Stimulated activated effector memory CD8-positive, alpha-beta T cell treated with anti-CD3 and anti-CD28 coated beads, Interleukin-12 subunit alpha, Interleukin-12 subunit beta, amount 100 ng/mL, for 72 hours (primary cell): Measurements from ENCODE around the gene BRI3BP.
A peak's percentile ranks its signal among the peaks of the same experiment; 100 is the strongest.
"Not testable (repeated sequence)": the region's sequence is repeated elsewhere in the genome, so short reads cannot be mapped to it uniquely, and the experiment has no call there.

Source experiments
- ATAC-seq: fragments of 150-1000 bp; cut with Tn5 transposase; 2 replicates; pipeline ENCODE4 v1.10.0; 2021
- DNase-seq, 2 donors: peaks; one replicate each; pipeline ENCODE4 v3.0.0; 2021 to 2022; ENCODE audit warnings: low spot score in 2 of 2
- H3K27ac Mint-ChIP-seq: one replicate; pipeline ENCODE4 v1.8.0; 2022; ENCODE audit warnings: mild to moderate bottlenecking, mixed read lengths
- H3K36me3 Mint-ChIP-seq: one replicate; pipeline ENCODE4 v1.8.0; 2022; ENCODE audit warnings: mild to moderate bottlenecking, mixed read lengths
- H3K4me1 Mint-ChIP-seq: one replicate; pipeline ENCODE4 v1.8.0; 2022; ENCODE audit warnings: mixed read lengths
- H3K4me3 Mint-ChIP-seq: one replicate; pipeline ENCODE4 v1.8.0; 2022; ENCODE audit warnings: mild to moderate bottlenecking, mixed read lengths
- H3K9me3 Mint-ChIP-seq: one replicate; pipeline ENCODE4 v1.8.0; 2022; ENCODE audit warnings: mixed read lengths

The BRI3BP gene

DNA sequence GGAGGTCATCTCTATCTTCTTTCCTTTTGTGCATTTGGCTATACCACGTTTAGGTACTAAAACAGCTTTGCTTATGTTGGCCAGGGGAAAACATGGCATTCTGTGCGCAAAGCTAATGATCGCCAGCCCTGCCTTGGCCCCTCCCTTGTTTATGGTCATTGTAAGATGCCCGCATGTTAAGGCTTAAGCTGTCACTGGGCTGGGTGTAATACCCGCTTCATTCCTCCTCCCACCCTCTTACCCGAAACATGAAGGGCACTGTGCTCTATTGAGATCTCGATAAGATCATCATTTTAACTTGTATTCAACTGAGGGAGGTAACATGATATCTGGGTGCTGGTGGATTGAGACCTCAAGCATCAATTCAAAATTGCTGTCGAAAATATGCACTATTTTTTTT, 34.7 kb downstream of the BRI3BP start:
- Mint-ChIP-seq H3K9me3 (no peaks in the 10 kb centered on the region), H3K4me1 (no peaks in the 10 kb centered on the region), H3K4me3 (no peak overlapping the region), H3K27ac (no peak overlapping the region), H3K36me3 (peaks cover 28% of the 10 kb centered on the region)
- ATAC-seq, result no peak
- no peak for DNase-seq

DNA sequence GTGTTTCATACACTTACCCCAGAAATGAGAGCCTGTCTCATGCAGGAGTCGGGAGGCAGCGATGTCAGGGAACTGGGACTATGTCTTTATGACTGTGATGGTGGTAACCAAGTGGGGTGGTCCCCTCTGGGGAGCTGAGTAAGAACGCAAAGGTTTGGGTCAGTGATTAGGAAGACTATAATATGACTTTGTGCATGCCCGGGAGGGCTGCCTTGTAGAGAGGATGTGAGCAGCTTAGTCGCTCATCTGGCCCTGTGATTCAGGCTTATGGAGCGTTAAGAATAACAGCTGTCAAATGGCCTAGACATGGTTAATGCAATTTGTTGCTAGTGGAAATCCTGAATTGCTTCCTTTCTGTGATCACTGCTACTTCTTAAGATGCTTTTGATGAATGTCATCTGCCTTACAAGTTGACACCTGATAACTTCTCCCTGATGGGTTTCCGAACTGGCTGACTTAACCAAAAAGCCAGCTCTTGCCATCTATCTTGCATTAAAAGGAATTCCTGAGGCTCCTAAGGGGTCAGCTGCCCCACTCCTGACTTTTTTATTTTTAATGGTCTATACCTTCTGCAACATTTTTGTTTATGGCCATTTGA, 36.4 kb downstream of the BRI3BP start:
- H3K4me1 Mint-ChIP-seq, result no peaks in the 10 kb centered on the region
- no peak overlapping the region for H3K27ac Mint-ChIP-seq
- peaks cover 1% of the 10 kb centered on the region for H3K9me3 Mint-ChIP-seq

DNA sequence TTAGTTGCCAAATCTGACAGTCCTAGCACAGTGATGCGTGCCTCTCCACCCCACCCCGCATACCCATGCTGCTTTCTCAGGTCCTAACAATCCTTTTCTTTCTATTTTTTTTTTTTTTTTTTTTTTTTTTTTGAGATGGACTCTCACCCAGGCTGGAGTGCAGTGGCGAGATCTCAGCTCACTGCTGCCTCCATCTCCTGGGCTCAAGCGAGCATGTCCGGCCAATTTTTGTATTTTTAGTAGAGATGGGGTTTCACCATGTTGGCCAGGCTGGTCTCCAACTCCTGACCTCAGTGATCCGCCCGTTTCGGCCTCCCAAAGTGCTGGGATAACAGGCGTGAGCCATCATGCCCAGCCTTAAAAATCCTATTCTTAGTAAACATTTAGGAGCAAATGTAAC, 38.0 kb downstream of the BRI3BP start:
- not testable (repeated sequence) for H3K4me3 Mint-ChIP-seq, H3K36me3 Mint-ChIP-seq, H3K4me1 Mint-ChIP-seq, ATAC-seq, DNase-seq, H3K9me3 Mint-ChIP-seq
- peak overlapping the region; percentile 48 for H3K27ac Mint-ChIP-seq

More for the DNA sequence above, 36.4 kb downstream of the BRI3BP start:
- Mint-ChIP-seq H3K36me3 (peaks cover 19% of the 10 kb centered on the region), H3K4me3 (no peak overlapping the region)
- no peak for DNase-seq
- no peak for ATAC-seq

DNA sequence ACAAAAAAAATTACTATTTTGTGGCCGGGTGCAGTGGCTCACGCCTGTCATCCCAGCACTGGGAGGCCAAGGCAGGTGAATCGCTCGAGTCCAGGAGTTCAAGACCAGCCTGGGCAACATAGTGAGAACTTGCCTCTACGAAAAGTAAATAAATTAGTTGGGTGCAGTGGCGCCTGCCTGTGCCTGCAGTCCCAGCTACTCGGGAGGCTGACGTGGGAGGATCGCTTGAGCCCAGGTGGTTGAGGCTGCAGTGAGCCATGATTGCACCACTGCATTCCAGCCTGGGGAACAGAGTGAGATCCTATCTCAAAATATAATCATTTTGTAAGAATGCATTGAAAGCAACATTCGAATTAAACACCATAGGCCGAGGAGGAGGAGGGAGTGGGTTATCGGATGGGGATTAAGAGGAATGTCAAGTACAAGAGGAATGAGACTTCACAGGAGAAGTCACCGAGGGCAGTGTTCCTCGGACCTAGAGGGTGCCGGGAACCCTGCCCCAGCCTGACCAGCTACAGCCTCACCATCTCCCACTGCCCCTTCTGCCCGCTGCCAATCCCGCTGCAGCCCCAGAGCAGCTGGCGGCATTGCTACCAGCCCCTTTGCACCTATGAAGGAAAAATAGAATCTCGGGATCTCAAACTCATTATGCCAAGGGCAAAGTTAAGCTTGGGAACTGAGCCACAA, 39.2 kb downstream of the BRI3BP start:
- peaks cover 5% of the 10 kb centered on the region for H3K36me3 Mint-ChIP-seq
- no peak overlapping the region for H3K4me3 Mint-ChIP-seq
- DNase-seq, result no peak
- H3K27ac Mint-ChIP-seq, result no peak overlapping the region
- H3K4me1 Mint-ChIP-seq, result no peaks in the 10 kb centered on the region
- H3K9me3 Mint-ChIP-seq, result peaks cover 2% of the 10 kb centered on the region
- no peak for ATAC-seq

DNA sequence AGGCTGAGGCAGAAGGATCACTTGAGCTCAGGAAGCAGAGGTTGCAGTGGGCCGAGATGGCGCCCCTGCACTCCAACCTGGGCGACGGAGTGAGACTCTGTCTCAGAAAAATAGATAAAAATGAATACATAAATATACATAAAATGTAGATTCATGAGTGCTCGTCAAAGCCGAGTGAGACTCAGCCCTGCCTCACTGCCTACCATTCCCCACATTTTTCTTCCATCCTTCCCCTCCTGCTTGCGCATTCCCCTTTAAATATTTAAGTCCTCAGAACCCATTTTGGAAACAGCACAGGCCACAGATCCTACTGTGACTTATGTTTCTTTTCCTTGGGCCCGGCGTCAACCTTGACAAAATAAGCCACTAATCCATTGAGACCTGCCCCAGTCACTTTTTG, 39.8 kb downstream of the BRI3BP start:
- Mint-ChIP-seq H3K9me3 (peaks cover 2% of the 10 kb centered on the region), H3K27ac (no peak overlapping the region), H3K4me3 (no peak overlapping the region), H3K4me1 (no peaks in the 10 kb centered on the region), H3K36me3 (peaks cover 5% of the 10 kb centered on the region)
- ATAC-seq, result no peak
- no peak for DNase-seq

DNA sequence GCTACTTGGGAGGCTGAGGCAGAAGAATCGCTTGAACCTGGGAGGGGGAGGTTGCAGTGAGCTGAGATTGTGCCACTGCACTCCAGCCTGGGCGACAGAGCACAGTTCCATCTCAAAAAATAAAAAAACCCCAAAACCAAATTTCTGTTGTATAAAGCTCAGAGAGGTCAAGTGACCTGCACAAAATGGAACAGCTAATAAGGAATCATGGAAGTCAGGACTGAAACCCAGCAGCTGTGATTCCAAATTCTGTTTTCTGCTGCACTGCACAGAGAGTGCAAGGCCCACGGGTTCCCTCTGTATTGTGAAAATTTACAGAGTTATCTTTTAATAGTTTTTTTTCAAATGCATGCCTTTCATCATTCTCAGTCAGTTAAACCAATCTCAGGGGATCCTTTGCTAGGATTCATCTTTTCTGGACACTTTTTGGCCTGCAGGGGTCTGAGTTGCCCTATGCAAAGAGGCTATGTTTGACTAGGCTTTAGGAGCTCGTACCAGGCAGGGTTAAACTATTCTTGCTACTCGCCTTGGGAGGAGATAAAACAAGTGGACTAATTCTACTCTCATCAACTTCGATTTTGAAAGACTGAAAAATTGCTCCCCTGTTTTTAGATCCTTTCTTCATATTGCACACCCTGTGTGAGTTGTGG, 45.7 kb downstream of the BRI3BP start:
- no peak overlapping the region for H3K27ac Mint-ChIP-seq
- no peak for ATAC-seq

DNA sequence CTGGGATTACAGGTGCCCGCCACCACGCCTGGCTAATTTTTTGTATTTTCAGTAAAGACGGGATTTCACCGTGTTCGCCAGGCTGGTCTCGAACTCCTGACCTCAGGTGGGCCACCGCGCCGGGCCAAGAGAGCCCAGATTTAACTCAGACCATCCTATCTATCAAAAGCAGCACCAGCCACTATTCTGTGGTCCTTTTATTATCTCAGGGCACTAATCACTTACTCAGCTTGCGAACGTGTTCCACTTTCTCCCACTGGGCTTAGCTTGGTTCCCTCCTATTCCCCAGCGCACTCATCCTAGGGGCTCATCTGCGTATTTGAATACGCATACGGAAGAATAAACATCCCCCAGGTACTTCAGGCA, 55.6 kb downstream of the BRI3BP start:
- Mint-ChIP-seq H3K9me3 (no peaks in the 10 kb centered on the region), H3K27ac (no peak overlapping the region), H3K36me3 (no peaks in the 10 kb centered on the region), H3K4me3 (peak overlapping the region; percentile 76), H3K4me1 (peaks cover 7% of the 10 kb centered on the region)
- ATAC-seq, result no peak
- DNase-seq, result no peak

More for the DNA sequence above, 45.7 kb downstream of the BRI3BP start:
- no peak overlapping the region for H3K4me3 Mint-ChIP-seq
- H3K4me1 Mint-ChIP-seq, result no peaks in the 10 kb centered on the region
- peaks cover 2% of the 10 kb centered on the region for H3K9me3 Mint-ChIP-seq
- no peak for DNase-seq
- H3K36me3 Mint-ChIP-seq, result no peaks in the 10 kb centered on the region

DNA sequence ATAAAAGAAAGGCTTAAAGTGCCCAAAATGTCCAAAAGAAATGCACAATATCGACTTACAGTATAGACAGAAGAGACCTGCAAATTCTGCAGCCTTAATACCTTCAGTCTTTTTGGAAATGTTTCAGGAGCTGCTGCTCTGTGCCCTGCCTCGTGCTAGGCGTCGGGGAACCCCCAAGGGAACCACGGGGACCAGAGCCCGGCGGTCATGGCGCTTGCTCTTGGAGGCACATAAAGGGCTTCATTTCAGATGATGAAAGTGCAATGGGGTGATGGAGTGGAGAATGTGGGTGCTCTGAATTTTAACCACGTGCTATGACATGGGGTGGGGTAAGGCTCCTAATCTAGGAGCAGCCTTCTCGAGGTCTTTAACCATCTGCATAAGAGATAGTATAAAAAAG, 57.0 kb downstream of the BRI3BP start:
- Mint-ChIP-seq H3K36me3 (no peaks in the 10 kb centered on the region), H3K27ac (no peak overlapping the region), H3K9me3 (no peaks in the 10 kb centered on the region), H3K4me1 (peaks cover 7% of the 10 kb centered on the region), H3K4me3 (peak overlapping the region; percentile 76)
- ATAC-seq, result no peak
- no peak for DNase-seq

DNA sequence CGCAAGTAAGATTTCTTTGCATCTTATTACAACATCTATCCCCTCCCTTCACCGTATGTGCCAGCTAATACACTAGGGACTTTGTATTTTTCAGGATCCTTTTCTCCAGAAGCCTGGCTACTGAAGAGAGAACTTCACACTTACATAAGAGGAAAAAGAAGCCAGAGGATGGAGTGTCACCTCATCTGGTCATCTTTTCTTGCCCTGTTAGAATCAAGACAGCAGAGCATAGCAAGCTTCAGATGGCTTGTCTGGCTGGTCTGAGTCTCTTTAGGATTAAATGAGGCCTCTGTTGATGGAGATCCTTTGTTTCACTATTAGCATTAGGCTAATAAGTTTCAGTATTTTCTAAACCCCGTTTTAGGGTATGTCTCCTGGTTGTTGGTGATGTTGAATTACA, 57.4 kb downstream of the BRI3BP start:
- peak overlapping the region; percentile 76 for H3K4me3 Mint-ChIP-seq
- DNase-seq (no peak), ATAC-seq (no peak)
- no peak overlapping the region for H3K27ac Mint-ChIP-seq
- peaks cover 7% of the 10 kb centered on the region for H3K4me1 Mint-ChIP-seq
- H3K9me3 Mint-ChIP-seq, result no peaks in the 10 kb centered on the region
- H3K36me3 Mint-ChIP-seq, result no peaks in the 10 kb centered on the region

DNA sequence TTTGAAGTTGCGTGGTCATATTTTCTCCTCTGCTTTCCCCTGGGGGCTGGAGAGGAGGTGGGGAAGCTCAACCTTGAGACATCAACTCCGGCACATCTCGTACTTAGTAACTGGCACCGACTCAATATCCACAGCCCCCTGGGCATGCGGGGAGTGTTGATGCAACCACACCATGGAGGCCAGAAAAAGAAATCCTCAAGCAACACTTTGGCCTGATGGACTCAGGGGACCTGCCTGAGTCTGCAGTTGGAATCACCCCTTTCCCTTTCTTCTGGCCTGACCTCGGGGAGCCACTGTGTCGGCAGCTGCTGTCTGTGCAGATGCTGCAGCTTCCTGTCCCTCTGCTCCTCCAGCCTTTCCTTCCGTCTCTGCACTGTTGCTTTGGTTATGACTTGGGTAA, 60.4 kb downstream of the BRI3BP start:
- Mint-ChIP-seq H3K27ac (no peak overlapping the region), H3K9me3 (no peaks in the 10 kb centered on the region), H3K36me3 (no peaks in the 10 kb centered on the region), H3K4me3 (no peak overlapping the region), H3K4me1 (peaks cover 7% of the 10 kb centered on the region)
- ATAC-seq (no peak), DNase-seq (no peak)

DNA sequence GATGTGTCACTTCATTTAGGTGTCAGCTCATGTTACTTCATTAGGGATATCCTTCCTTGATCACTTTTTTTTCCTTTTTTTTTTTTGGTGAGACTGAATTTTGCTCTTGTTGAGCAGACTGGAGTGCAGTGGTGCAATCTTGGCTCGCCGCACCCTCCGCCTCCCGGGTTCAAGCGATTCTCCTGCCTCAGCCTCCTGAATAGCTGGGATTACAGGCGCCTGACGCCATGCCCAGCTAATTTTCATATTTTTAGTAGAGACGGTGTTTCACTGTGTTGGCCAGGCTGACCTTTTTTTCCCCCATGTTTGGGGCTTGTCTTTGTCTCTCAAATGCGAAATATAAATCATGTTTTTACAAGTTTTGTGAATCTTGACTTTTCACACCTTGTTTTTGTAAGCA, 62.1 kb downstream of the BRI3BP start:
- no peaks in the 10 kb centered on the region for H3K9me3 Mint-ChIP-seq
- no peaks in the 10 kb centered on the region for H3K4me1 Mint-ChIP-seq
- H3K36me3 Mint-ChIP-seq, result no peaks in the 10 kb centered on the region
- ATAC-seq (no peak), DNase-seq (no peak)
- no peak overlapping the region for H3K27ac Mint-ChIP-seq
- no peak overlapping the region for H3K4me3 Mint-ChIP-seq

DNA sequence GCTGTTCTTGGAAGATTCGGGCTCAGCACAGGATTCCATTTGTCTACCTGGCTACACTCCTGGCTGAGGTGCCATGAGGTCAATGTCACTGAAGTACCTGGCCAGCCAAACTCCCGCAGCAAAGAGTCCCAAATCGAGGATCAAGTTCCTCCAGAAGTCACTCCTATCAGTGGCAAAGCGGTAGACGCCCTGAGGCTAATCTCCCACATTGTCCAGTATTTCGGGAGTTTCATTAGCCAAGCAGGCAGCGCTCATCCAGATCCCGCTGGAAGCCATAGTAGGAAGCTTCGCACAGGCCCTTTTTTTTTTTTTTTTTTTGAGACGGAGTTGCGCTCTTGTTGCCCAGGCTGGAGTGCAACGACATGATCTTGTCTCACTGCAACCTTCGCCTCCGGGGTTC, 62.9 kb downstream of the BRI3BP start:
- Mint-ChIP-seq H3K4me3 (no peak overlapping the region), H3K36me3 (no peaks in the 10 kb centered on the region), H3K27ac (no peak overlapping the region), H3K9me3 (no peaks in the 10 kb centered on the region), H3K4me1 (no peaks in the 10 kb centered on the region)
- no peak for DNase-seq
- ATAC-seq, result no peak

DNA sequence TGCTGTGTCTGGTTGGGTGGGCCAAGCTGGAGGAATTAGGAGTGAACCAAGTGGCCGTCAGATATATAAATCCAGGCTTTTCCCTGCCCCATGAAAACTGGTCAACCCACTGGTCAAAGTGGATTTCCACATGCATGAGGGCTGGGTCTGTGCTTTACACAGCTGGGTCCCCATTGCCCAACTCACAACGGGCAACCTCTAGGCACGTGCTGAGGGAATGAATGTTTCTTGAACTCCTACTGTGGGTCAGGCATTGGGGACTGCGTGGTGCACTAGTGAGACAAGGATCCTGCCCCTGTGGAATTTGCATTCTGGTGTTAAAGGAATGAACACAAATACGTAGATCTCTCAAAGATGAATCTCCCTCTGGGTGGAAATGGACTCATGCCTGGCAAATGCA, 64.3 kb downstream of the BRI3BP start:
- no peak overlapping the region for H3K27ac Mint-ChIP-seq
- no peak for ATAC-seq
- no peak overlapping the region for H3K4me3 Mint-ChIP-seq
- no peaks in the 10 kb centered on the region for H3K9me3 Mint-ChIP-seq
- no peak for DNase-seq
- H3K4me1 Mint-ChIP-seq, result no peaks in the 10 kb centered on the region
- no peaks in the 10 kb centered on the region for H3K36me3 Mint-ChIP-seq

DNA sequence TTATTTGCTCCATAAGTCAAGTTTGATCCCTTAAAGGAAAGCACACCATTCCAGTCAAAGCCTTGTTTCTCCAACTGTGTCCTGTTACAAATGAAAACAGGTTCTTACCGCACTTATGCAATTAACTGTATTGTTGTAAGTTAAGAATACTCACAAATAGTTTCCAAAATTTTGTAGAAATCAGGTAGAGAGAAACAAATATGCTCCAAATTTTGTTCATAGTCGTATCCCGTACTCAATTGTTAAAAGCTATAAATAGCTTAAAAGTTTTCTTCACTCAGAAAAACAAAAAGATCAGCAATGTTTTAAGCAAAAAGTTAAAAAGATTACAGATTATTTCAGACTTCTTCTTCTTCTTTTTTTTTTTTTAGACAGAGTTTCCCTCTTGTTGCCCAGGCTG, 67.8 kb downstream of the BRI3BP start:
- DNase-seq (no peak), ATAC-seq (no peak)
- H3K9me3 Mint-ChIP-seq, result no peaks in the 10 kb centered on the region
- H3K4me3 Mint-ChIP-seq, result no peak overlapping the region
- H3K27ac Mint-ChIP-seq, result no peak overlapping the region
- H3K4me1 Mint-ChIP-seq, result peaks cover 14% of the 10 kb centered on the region
- H3K36me3 Mint-ChIP-seq, result no peaks in the 10 kb centered on the region

DNA sequence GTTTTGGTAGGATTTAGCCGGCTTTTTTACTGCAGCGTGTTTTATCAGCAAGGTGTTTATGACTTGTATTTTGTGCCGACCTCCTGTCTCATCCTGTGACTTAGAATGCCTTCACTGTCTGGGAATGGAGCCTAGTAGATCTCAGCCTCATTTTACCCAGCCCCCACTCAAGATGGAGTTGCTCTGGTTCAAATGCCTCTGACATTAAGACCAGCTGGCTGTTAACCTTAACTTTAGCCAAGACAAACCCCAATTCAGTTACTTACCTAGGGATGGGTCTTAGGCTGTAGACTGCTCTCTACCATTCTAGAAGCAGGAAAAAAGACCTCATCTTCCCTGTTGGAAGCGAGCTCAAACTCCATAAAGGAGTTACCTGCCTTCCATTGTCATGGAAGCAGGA, 70.1 kb downstream of the BRI3BP start:
- not testable (repeated sequence) for DNase-seq, H3K27ac Mint-ChIP-seq, H3K4me3 Mint-ChIP-seq, H3K9me3 Mint-ChIP-seq, H3K36me3 Mint-ChIP-seq, ATAC-seq
- peaks cover 25% of the 10 kb centered on the region for H3K4me1 Mint-ChIP-seq

DNA sequence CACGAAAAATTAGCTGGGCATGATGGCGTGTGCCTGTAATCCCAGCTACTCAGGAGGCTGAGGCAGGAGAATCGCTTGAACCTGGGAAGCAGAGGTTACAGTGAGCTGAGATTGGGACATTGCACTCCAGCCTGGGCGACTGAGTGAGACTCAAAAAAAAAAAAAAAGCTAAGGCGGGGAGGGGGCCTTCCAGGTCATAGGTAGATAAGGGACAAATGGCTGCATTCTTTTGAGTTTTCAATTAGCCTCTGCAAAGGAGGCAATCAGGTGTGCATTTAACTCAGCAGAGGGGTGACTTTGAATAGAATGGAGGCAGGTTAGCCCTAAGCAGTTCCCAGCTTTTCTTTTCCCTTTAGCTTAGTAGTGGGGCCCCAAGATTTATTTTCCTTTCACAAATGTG, 71.0 kb downstream of the BRI3BP start:
- H3K9me3 Mint-ChIP-seq, result no peaks in the 10 kb centered on the region
- H3K4me1 Mint-ChIP-seq, result peaks cover 25% of the 10 kb centered on the region
- peak overlapping the region; percentile 61 for H3K4me3 Mint-ChIP-seq
- ATAC-seq (no peak), DNase-seq (no peak)
- H3K27ac Mint-ChIP-seq, result no peak overlapping the region
- H3K36me3 Mint-ChIP-seq, result no peaks in the 10 kb centered on the region
